Right ventricle myocardium superior (tissue), 1 donor: Measurements from ENCODE around the gene GRM7. TPM values are rescaled to one million over a fixed set of nuclear protein-coding genes. Genes with fewer than 3 reads are reported as not detected.

Experiments used
- ATAC-seq: fragments of 200-7000 bp; cut with Tn5 transposase; one replicate; pipeline ENCODE4 v1.9.1; 2020; ENCODE audit warnings: mild to moderate bottlenecking; ENCODE audit not compliant: poor library complexity
- DNase-seq: peaks from one replicate; pipeline ENCODE4 v3.0.0-alpha.2; 2020
- intact Hi-C: fragments of 100-400 bp; cut with DNase I; formaldehyde crosslinking; loops from one replicate; pipeline ENCODE4 v1.11.2; 2022
- total RNA-seq: library from RNA; stranded (reverse); fragmentation: NEBNext Ultra II Directional; extraction: Animal tissue kit (Norgen Biotek cat#: 25700); gene quantifications from one replicate; pipeline ENCODE4 v1.2.1, GENCODE V29; 2021
- donor health status: DM: no; HTN: yes; CAD: no; lungs with severe emphysema.

Gene GRM7
- total RNA-seq, 1 donor from 2014 or later = not detected

GRCh38 chr3:7508821-7509220, 647.9 kb downstream of the GRM7 start:
- DNase-seq (no peak), ATAC-seq (no peak)
- intact Hi-C loops = no loop called here

GRCh38 chr3:7512048-7512447, 651.1 kb downstream of the GRM7 start:
- ATAC-seq (no peak), DNase-seq (no peak)
- intact Hi-C loops = no loop called here

- DNase-seq (no peak), ATAC-seq (peak; percentile 25)
- intact Hi-C loops = no loop called here
Measured at GRCh38 chr3:7518026-7518425, 657.1 kb downstream of the GRM7 start.

GRCh38 chr3:7518456-7518855, 657.5 kb downstream of the GRM7 start:
- peak; percentile 56 for ATAC-seq
- DNase-seq = no peak
- intact Hi-C loops = no loop called here

- ATAC-seq (no peak), DNase-seq (no peak)
- intact Hi-C loops = no loop called here
Measured at GRCh38 chr3:7520059-7520458, 659.1 kb downstream of the GRM7 start.

GRCh38 chr3:7520593-7520992, 659.7 kb downstream of the GRM7 start:
- DNase-seq = no peak
- ATAC-seq = no peak
- intact Hi-C loops = no loop called here

GRCh38 chr3:7536510-7536909, 675.6 kb downstream of the GRM7 start:
- intact Hi-C loops = loop anchor here (10.0 kb wide), 1 partner anchor 242 kb away; no protein-coding TSS in a partner anchor
- DNase-seq (no peak), ATAC-seq (no peak)

- DNase-seq (no peak), ATAC-seq (no peak)
Measured at GRCh38 chr3:7536921-7537320, 676.0 kb downstream of the GRM7 start.

GRCh38 chr3:7543294-7543880, 682.5 kb downstream of the GRM7 start:
- intact Hi-C loops = no loop called here

More at GRCh38 chr3:7536921-7537320, 676.0 kb downstream of the GRM7 start:
- intact Hi-C loops = loop anchor here (10.0 kb wide), 1 partner anchor 242 kb away; no protein-coding TSS in a partner anchor

GRCh38 chr3:7545334-7545733, 684.4 kb downstream of the GRM7 start:
- intact Hi-C loops = no loop called here

More at GRCh38 chr3:7543294-7543880, 682.5 kb downstream of the GRM7 start:
- DNase-seq (no peak), ATAC-seq (no peak)

GRCh38 chr3:7546253-7546652, 685.3 kb downstream of the GRM7 start:
- intact Hi-C loops = no loop called here
- no peak for DNase-seq
- ATAC-seq = no peak

More at GRCh38 chr3:7545334-7545733, 684.4 kb downstream of the GRM7 start:
- DNase-seq (no peak), ATAC-seq (no peak)

GRCh38 chr3:7547826-7548225, 686.9 kb downstream of the GRM7 start:
- intact Hi-C loops = no loop called here
- no peak for ATAC-seq
- no peak for DNase-seq

- intact Hi-C loops = no loop called here
- ATAC-seq = no peak
- DNase-seq = no peak
Measured at GRCh38 chr3:7562892-7563291, 702.0 kb downstream of the GRM7 start.

GRCh38 chr3:7565574-7565973, 704.7 kb downstream of the GRM7 start:
- DNase-seq (no peak), ATAC-seq (no peak)
- intact Hi-C loops = no loop called here

- intact Hi-C loops = no loop called here
- DNase-seq (no peak), ATAC-seq (no peak)
Measured at GRCh38 chr3:7567160-7567559, 706.2 kb downstream of the GRM7 start.

- ATAC-seq (no peak), DNase-seq (no peak)
- intact Hi-C loops = no loop called here
Measured at GRCh38 chr3:7568526-7569184, 707.7 kb downstream of the GRM7 start.

- ATAC-seq (peak; percentile 76), DNase-seq (no peak)
- intact Hi-C loops = no loop called here
Measured at GRCh38 chr3:7573330-7573729, 712.4 kb downstream of the GRM7 start.

GRCh38 chr3:7574435-7574834, 713.5 kb downstream of the GRM7 start:
- ATAC-seq = no peak
- DNase-seq = no peak
- intact Hi-C loops = no loop called here

GRCh38 chr3:7576071-7576470, 715.2 kb downstream of the GRM7 start:
- DNase-seq = no peak
- intact Hi-C loops = no loop called here
- ATAC-seq = no peak

- ATAC-seq = no peak
- intact Hi-C loops = no loop called here
- no peak for DNase-seq
Measured at GRCh38 chr3:7576506-7576905, 715.6 kb downstream of the GRM7 start.
